Measurements from ENCODE around the gene PRKCH. TPM values are rescaled to one million over a fixed set of nuclear protein-coding genes. Genes with fewer than 3 reads are reported as not detected.

The PRKCH gene
- total and polyA plus RNA-seq, 12 donors, result 8.3 to 25.1 (median 17.7) TPM

GRCh38 chr14:61288228-61288627, 33.2 kb upstream of the PRKCH start:
- Histone ChIP-seq H3K4me3 (no peak overlapping the region), H3K4me1 (peaks cover 0 to 13% (median 5%) of the 10 kb centered on the region in 9 donors), H3K27ac (no peak overlapping the region), H3K36me3 (no peaks in the 10 kb centered on the region), H3K9me3 (no peaks in the 10 kb centered on the region), H3K27me3 (peaks cover 0 to 16% (median 0%) of the 10 kb centered on the region in 7 donors)
- ATAC-seq, result no peak
- intact Hi-C loops (cut with DNase I), result no loop called here
- 83 to 88% methylated on average over 4 of the region's 4 CpGs for WGBS, 2 donors
- DNase-seq, result no peak
- TF ChIP-seq, protein P1, sequence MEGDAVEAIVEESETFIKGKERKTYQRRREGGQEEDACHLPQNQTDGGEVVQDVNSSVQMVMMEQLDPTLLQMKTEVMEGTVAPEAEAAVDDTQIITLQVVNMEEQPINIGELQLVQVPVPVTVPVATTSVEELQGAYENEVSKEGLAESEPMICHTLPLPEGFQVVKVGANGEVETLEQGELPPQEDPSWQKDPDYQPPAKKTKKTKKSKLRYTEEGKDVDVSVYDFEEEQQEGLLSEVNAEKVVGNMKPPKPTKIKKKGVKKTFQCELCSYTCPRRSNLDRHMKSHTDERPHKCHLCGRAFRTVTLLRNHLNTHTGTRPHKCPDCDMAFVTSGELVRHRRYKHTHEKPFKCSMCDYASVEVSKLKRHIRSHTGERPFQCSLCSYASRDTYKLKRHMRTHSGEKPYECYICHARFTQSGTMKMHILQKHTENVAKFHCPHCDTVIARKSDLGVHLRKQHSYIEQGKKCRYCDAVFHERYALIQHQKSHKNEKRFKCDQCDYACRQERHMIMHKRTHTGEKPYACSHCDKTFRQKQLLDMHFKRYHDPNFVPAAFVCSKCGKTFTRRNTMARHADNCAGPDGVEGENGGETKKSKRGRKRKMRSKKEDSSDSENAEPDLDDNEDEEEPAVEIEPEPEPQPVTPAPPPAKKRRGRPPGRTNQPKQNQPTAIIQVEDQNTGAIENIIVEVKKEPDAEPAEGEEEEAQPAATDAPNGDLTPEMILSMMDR (IDR thresholded peaks at IDR 0.05), result no peak

- DNase-seq, result no peak
- Histone ChIP-seq H3K9me3 (no peaks in the 10 kb centered on the region), H3K27me3 (peaks cover 0 to 11% (median 0%) of the 10 kb centered on the region in 7 donors), H3K4me1 (peaks cover 0 to 13% (median 5%) of the 10 kb centered on the region in 9 donors), H3K36me3 (no peaks in the 10 kb centered on the region), H3K4me3 (no peak overlapping the region), H3K27ac (no peak overlapping the region)
- TF ChIP-seq, protein P1 (IDR thresholded peaks at IDR 0.05), result no peak
- ATAC-seq, result no peak
- 59 to 67% methylated on average over 3 of the region's 3 CpGs for WGBS, 2 donors
- intact Hi-C loops (cut with DNase I), result no loop called here
These were observed 32.7 kb upstream of the PRKCH start for GRCh38 chr14:61288720-61289119.

DNA sequence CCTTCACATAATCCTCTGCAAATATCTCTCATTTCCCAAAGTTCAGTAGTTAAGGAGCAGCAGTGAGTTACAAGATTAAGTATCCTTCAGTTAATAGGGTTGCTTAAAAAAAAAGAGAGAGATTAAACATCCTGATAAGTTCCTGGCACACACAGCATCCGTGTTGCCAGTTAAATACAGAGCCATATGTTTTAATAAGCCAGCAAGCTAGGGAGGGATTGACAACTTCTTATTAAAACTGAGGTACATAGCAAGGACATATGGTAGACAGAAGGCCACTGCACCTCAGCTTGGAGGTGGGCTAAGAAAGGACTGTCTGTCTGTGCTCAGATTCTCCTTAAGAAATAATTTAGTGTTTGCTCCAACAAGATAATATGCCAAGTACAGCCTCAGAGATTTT, 30.7 kb upstream of the PRKCH start:
- Histone ChIP-seq H3K27ac (no peak overlapping the region), H3K4me3 (no peak overlapping the region), H3K9me3 (no peaks in the 10 kb centered on the region), H3K4me1 (peaks cover 0 to 8% (median 5%) of the 10 kb centered on the region in 9 donors), H3K27me3 (peaks cover 0 to 2% (median 0%) of the 10 kb centered on the region in 7 donors), H3K36me3 (no peaks in the 10 kb centered on the region)
- ATAC-seq, result no peak
- WGBS, 2 donors, result 49 to 55% methylated on average over 1 of the region's 1 CpG
- no peak for DNase-seq
- intact Hi-C loops (cut with DNase I), result loop anchor here in 6 of 10 donors (10.0 kb wide), 3 partner anchors 444 to 834 kb away; no protein-coding TSS in a partner anchor
- TF ChIP-seq, protein P1 (IDR thresholded peaks at IDR 0.05), result no peak

DNA sequence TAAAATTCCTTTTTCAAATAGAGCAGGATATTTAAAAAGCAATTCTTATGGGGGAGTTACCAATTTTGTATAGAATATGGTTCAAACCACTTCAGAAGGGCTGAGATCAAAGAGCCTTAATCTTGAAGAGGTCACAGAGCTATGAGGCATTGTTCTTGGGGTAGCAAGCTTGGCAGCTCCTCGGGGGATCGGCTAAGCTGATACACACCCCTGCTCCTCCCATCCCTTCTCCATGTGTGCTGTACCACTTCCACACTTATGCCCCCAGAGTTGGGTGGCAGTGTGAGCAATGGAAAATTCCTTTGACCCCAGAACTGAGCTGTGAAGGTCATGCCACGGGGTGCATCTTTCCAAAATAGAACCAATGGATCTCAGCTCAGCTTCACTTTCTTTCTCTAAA, 25.2 kb upstream of the PRKCH start:
- ATAC-seq (no peak), DNase-seq (no peak)
- intact Hi-C loops (cut with DNase I), result loop anchor here in 9 of 10 donors (2.0 to 10.0 kb wide), 10 partner anchors 141 to 829 kb away; no protein-coding TSS in a partner anchor
- no peaks in the 10 kb centered on the region for H3K27me3 ChIP-seq
- no peaks in the 10 kb centered on the region for H3K9me3 ChIP-seq
- H3K36me3 ChIP-seq, result no peaks in the 10 kb centered on the region
- 32 to 34% methylated on average over 3 of the region's 3 CpGs for WGBS, 2 donors
- no peak overlapping the region for H3K4me3 ChIP-seq
- TF ChIP-seq, protein P1 (IDR thresholded peaks at IDR 0.05), result no peak
- H3K27ac ChIP-seq, result no peak overlapping the region
- H3K4me1 ChIP-seq, result peaks cover 0 to 9% (median 0%) of the 10 kb centered on the region in 9 donors

Data from heart right ventricle (tissue), 16 donors.